Thymus (tissue), 11 donors: ENCODE results near the gene CHSY1. TPM values are rescaled to one million over a fixed set of nuclear protein-coding genes. Genes with fewer than 3 reads are reported as not detected.
"Not testable (repeated sequence)": the region's sequence is repeated elsewhere in the genome, so short reads cannot be mapped to it uniquely, and the experiment has no call there.

Experiments
- DNase-seq, 9 donors: peaks; one replicate each; pipeline ENCODE4 v3.0.0-alpha.2; 2013; ENCODE audit warnings: low spot score in 9 of 9, low read depth in 6 of 9, missing footprints in 1 of 9
- H3K27ac ChIP-seq, 2 donors: one replicate each; pipeline ENCODE4 v1.5.1; 2013; ENCODE audit warnings: control low read depth in 1 of 2, low read depth in 1 of 2, low read length in 1 of 2, mild to moderate bottlenecking in 1 of 2, moderate library complexity in 1 of 2
- H3K27me3 ChIP-seq, 2 donors: one replicate each; pipeline ENCODE4 v1.5.1; 2013; ENCODE audit warnings: low read length in 1 of 2; ENCODE audit not compliant: control insufficient read depth in 2 of 2, insufficient read depth in 1 of 2
- H3K36me3 ChIP-seq, 2 donors: one replicate each; pipeline ENCODE4 v1.5.1; 2013; ENCODE audit warnings: low read length in 1 of 2, mild to moderate bottlenecking in 1 of 2, moderate library complexity in 1 of 2; ENCODE audit not compliant: control insufficient read depth in 2 of 2, insufficient read depth in 2 of 2
- H3K4me1 ChIP-seq, 2 donors: one replicate each; pipeline ENCODE4 v1.5.1; 2013; ENCODE audit warnings: low read length in 2 of 2; ENCODE audit not compliant: control insufficient read depth in 2 of 2, insufficient read depth in 2 of 2
- H3K4me3 ChIP-seq, 2 donors: one replicate each; pipeline ENCODE4 v1.5.1; 2013; ENCODE audit warnings: low read length in 2 of 2, control low read depth in 1 of 2, mild to moderate bottlenecking in 1 of 2
- H3K9me3 ChIP-seq, 2 donors: one replicate each; pipeline ENCODE4 v1.5.1; 2013; ENCODE audit warnings: low read length in 1 of 2, mild to moderate bottlenecking in 1 of 2; ENCODE audit not compliant: control insufficient read depth in 2 of 2, insufficient read depth in 1 of 2
- WGBS: extraction: QIAGEN DNeasy Blood & Tissue Kit; methylation state at CpG from one replicate; pipeline ENCODE4 v1.1.7; 2013; 5-methylcytosine and 5-hydroxymethylcytosine counted together
- polyA plus RNA-seq: library from polyadenylated mRNA; stranded (reverse); fragments of 200-250 nt; gene quantifications from one replicate; pipeline ENCODE4 v1.2.3, GENCODE V29; 2013
- total RNA-seq: library from RNA; stranded (reverse); fragments of 120-200 nt; gene quantifications from one replicate; pipeline ENCODE4 v1.2.4, GENCODE V29; 2013
- donor health status: healthy.

Gene CHSY1
- total and polyA plus RNA-seq, 2 donors = 13.1 to 14.9 TPM

DNA sequence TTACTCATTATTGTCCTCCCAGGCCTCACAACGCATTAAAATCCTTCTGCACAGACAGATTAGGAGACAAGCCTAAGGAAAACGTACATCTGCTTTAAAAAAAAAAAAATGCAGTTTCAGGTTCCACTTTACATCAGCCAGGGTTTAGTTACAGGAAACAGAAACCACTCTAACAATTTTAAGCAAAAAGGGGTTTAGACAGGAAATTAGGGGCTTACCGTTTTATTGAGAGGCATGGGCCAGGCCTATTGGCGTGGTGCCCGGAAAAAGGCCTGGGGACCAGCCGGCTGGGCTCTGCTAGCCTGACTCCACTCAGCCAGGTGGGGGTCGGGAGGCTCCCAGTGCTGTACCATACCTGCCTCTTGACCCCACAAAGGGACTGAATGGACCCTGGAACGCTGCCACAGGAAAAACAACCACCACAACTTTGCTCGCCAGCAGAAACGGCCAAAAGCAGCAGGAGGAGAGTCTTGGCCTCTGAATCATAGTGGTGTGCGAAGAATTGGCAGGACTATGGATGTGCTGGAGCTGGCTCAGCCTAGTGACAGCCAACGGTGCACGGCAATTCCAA is 124.3 kb downstream of the CHSY1 start:
- peaks cover 0 to 3% of the 10 kb centered on the region in 2 donors for H3K9me3 ChIP-seq
- peaks cover 11 to 31% of the 10 kb centered on the region in 2 donors for H3K4me1 ChIP-seq
- 15% methylated on average over 13 of the region's 13 CpGs for WGBS
- no peaks in the 10 kb centered on the region for H3K27me3 ChIP-seq
- no peak overlapping the region for H3K4me3 ChIP-seq
- H3K27ac ChIP-seq = peak overlapping the region; percentile 88 to 93
- no peaks in the 10 kb centered on the region for H3K36me3 ChIP-seq
- peak in 6 of 9 donors; percentile 22 to 71 (median 34) for DNase-seq

DNA sequence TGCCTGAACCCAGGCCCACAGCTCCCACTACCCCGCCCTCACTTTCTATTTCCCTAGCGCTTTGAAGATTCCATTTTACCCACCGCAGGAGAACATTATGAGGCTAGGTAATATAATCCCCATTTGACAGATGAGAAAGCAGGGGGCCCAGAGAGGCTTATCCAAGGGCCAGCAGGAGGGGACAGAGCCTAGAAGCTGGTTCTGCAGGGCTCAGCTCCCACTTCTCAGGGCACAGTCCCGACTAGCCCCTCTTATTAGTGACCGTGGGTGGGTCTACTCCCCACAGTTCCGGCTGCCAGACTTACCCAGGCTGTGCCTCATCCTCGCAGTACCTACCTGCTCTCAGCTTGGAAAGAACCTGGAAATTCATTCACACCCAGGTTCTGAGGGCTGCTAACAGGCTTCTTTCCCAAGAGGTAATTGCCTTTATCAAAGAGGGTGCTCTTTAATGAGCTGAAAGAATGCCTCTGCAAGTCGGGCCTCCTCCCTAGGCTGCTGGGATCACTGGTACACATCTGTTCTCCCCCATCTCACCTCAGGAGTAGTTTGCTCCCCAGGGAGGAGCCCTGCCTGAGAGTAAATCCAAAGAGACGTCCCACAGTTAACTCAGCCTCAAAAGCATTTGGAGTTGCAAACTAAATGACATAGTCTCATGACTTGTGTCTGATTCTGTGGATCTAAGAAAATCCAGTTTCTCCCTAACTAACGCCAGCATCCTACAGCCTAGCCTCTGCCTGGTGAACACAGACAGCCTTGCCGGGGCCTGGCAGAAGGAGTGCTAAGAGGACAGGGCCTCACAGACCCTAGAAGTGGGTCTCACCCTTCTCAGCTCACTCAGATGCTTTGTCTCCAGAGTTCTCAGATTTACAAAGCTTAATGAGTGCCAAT is 125.0 kb downstream of the CHSY1 start:
- peaks cover 13 to 37% of the 10 kb centered on the region in 2 donors for H3K4me1 ChIP-seq
- no peaks in the 10 kb centered on the region for H3K36me3 ChIP-seq
- peak in 1 of 9 donors; percentile 30 for DNase-seq
- H3K27me3 ChIP-seq = no peaks in the 10 kb centered on the region
- peaks cover 0 to 3% of the 10 kb centered on the region in 2 donors for H3K9me3 ChIP-seq
- peak overlapping the region; percentile 84 to 93 for H3K27ac ChIP-seq
- 53% methylated on average over 11 of the region's 11 CpGs for WGBS
- no peak overlapping the region for H3K4me3 ChIP-seq

DNA sequence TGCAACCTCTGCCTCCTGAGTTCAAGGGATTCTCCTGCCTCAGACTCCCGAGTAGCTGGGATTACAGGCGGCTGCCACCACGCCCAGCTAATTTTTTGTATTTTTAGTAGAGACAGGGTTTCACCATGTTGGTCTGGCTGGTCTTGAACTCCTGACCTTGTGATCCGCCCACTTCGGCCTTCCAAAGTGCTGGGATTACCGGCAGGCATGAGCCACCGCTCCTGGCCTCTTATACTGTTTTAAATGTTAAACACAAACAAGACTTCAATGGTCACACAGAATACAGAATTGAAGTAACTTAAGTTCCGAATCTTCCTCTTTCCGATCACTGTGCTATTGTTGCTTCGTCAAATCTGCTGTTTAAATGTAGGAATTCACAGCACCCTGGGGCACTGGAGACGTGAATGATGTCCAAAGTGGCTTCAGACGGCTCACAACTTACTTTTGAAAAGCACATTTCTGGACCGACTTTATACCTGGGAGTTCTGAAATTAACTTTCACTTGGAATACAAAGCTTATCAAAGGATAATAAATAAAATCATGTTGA is 125.9 kb downstream of the CHSY1 start:
- DNase-seq, H3K36me3 ChIP-seq, H3K27me3 ChIP-seq, H3K4me3 ChIP-seq, H3K9me3 ChIP-seq: not testable (repeated sequence)
- Histone ChIP-seq H3K27ac (peak overlapping the region; percentile 49 to 93), H3K4me1 (peaks cover 20 to 46% of the 10 kb centered on the region in 2 donors)
- WGBS = 95% methylated on average over 13 of the region's 13 CpGs

Other genes starting within 250 kb of the CHSY1 start
- gene SELENOS, start 25.4 kb upstream of the CHSY1 start, total RNA-seq = 26.4 TPM
- gene SELENOS, start 25.4 kb upstream of the CHSY1 start, polyA plus RNA-seq = 64.5 TPM
- 47.7 TPM for gene SNRPA1, start 43.2 kb upstream of the CHSY1 start, total RNA-seq
- 71.4 TPM for gene SNRPA1, start 43.2 kb upstream of the CHSY1 start, polyA plus RNA-seq
- 10.5 TPM for gene PCSK6, start 237.7 kb upstream of the CHSY1 start, total RNA-seq
- gene PCSK6, start 237.7 kb upstream of the CHSY1 start, polyA plus RNA-seq = 10.1 TPM